ENCODE measurements around the gene CETP. TPM values are rescaled to one million over a fixed set of nuclear protein-coding genes. Genes with fewer than 3 reads are reported as not detected.

CETP gene
- total and polyA plus RNA-seq, 2 of the 13 experiments (the other 11 are each of a cell fraction or from before 2014, with no cell fraction given) = 0.31 to 9.8 TPM

DNA sequence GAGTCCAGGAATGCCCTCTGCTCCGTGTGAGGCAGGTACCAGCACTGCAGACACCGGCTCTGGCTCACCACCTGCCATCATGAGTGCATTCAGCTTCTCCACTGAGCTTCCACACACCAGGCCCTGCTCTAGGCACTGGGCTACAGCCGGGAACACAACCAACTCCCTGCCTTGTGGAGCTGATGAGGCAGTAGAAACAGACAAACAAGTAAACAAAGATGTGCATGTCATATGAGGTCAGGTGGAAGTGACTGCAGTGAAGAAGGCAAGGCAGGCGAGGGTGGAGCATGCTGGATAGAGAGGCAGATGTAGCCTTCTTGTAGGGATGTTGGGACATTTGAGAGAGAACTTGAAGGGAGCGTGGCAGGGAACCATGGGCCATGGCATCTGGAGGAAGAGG is 32.6 kb downstream of the CETP start (continued):
- TF ChIP-seq, protein P1, sequence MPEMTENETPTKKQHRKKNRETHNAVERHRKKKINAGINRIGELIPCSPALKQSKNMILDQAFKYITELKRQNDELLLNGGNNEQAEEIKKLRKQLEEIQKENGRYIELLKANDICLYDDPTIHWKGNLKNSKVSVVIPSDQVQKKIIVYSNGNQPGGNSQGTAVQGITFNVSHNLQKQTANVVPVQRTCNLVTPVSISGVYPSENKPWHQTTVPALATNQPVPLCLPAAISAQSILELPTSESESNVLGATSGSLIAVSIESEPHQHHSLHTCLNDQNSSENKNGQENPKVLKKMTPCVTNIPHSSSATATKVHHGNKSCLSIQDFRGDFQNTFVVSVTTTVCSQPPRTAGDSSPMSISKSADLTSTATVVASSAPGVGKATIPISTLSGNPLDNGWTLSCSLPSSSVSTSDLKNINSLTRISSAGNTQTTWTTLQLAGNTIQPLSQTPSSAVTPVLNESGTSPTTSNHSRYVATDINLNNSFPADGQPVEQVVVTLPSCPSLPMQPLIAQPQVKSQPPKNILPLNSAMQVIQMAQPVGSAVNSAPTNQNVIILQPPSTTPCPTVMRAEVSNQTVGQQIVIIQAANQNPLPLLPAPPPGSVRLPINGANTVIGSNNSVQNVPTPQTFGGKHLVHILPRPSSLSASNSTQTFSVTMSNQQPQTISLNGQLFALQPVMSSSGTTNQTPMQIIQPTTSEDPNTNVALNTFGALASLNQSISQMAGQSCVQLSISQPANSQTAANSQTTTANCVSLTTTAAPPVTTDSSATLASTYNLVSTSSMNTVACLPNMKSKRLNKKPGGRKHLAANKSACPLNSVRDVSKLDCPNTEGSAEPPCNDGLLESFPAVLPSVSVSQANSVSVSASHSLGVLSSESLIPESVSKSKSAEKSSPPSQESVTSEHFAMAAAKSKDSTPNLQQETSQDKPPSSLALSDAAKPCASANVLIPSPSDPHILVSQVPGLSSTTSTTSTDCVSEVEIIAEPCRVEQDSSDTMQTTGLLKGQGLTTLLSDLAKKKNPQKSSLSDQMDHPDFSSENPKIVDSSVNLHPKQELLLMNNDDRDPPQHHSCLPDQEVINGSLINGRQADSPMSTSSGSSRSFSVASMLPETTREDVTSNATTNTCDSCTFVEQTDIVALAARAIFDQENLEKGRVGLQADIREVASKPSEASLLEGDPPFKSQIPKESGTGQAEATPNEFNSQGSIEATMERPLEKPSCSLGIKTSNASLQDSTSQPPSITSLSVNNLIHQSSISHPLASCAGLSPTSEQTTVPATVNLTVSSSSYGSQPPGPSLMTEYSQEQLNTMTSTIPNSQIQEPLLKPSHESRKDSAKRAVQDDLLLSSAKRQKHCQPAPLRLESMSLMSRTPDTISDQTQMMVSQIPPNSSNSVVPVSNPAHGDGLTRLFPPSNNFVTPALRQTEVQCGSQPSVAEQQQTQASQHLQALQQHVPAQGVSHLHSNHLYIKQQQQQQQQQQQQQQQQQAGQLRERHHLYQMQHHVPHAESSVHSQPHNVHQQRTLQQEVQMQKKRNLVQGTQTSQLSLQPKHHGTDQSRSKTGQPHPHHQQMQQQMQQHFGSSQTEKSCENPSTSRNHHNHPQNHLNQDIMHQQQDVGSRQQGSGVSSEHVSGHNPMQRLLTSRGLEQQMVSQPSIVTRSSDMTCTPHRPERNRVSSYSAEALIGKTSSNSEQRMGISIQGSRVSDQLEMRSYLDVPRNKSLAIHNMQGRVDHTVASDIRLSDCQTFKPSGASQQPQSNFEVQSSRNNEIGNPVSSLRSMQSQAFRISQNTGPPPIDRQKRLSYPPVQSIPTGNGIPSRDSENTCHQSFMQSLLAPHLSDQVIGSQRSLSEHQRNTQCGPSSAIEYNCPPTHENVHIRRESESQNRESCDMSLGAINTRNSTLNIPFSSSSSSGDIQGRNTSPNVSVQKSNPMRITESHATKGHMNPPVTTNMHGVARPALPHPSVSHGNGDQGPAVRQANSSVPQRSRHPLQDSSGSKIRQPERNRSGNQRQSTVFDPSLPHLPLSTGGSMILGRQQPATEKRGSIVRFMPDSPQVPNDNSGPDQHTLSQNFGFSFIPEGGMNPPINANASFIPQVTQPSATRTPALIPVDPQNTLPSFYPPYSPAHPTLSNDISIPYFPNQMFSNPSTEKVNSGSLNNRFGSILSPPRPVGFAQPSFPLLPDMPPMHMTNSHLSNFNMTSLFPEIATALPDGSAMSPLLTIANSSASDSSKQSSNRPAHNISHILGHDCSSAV (CRISPR knock-in tag; IDR thresholded peaks at IDR 0.05; ENCODE audit: borderline replicate concordance) = no peak
- TF ChIP-seq KMT2B (CRISPR knock-in tag; IDR thresholded peaks at IDR 0.05) = no peak
- TF ChIP-seq FOXA3 (CRISPR knock-in tag; IDR thresholded peaks at IDR 0.05) = no peak

DNA sequence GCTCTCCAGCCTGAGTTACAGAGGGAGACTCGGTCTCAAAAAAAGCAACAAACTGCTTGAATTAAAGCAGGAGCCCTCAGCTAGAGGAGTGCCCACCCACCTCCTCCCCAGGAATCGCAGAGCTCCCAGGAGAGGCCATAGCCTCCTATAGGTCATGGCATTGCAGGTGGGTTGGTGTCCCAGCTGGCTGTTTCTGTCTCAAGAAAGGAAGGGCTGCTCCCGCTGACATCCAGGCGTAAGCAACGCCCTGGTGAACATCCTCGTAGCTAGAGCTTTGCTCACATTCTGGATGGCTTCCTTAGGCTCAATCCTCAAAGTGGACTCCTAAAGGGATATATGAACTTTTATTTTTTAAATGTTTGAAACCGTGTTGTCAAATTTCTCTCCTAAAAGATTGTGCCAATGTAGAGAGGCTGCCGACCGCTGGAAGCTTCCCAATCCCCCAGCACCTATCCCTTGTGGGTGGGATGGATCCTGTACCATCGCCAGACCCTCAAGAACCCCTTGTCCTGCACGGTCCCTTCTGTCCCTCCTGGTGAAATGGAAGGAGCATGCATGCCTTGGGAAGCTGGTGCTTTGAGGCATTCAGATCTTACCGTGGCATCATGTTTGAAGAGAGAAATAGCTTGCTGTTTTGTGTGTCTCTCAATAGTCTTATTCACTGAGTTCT is 33.5 kb downstream of the CETP start:
- Histone ChIP-seq H3K4me2 (ENCODE audit: low read depth, low read length) (no peak overlapping the region), H3K36me3 (replicated peaks in 1 of 2; ENCODE audit: control insufficient read depth in 1 of 2, insufficient read depth in 2 of 2, low read length in 2 of 2) (no peaks in the 10 kb centered on the region), H3K27ac (ENCODE audit: extremely low read length, insufficient read depth, low read length) (no peak overlapping the region), H3K9ac (ENCODE audit: insufficient read depth, low read depth, low read length) (no peak overlapping the region), H3K4me3 (replicated peaks in 1 of 3; ENCODE audit: insufficient read depth in 1 of 3, low read depth in 2 of 3, low read length in 3 of 3) (no peak overlapping the region), H3K4me1 (ENCODE audit: insufficient read depth, low read length) (peaks cover 8% of the 10 kb centered on the region), H2AFZ (ENCODE audit: low read length) (no peak overlapping the region), H3K9me3 (ENCODE audit: low read length) (no peaks in the 10 kb centered on the region), H3K79me2 (ENCODE audit: insufficient read depth, low read length) (no peaks in the 10 kb centered on the region), H4K20me1 (ENCODE audit: insufficient read depth, low read length) (no peaks in the 10 kb centered on the region), H3K27me3 (ENCODE audit: control insufficient read depth in 1 of 2, insufficient read depth in 2 of 2, low read length in 2 of 2) (peaks cover 0 to 13% of the 10 kb centered on the region in 2 experiments; a peak in 3 of 5 replicates)
- FAIRE-seq = no peak
- ChIA-PET CTCF (ENCODE audit: low intra/inter-chr PET ratio, low total read pairs) (no interaction called here), POLR2A (no interaction called here)
- no TSS peak for BruUV-seq (replicated peaks)
- DNase-seq (ENCODE audit: low spot score) = no peak
- no peak for ATAC-seq
- 59% methylated on average over 12 of the region's 12 CpGs for WGBS (ENCODE audit: low lambda C conversion rate)
- in situ Hi-C loops (cut with HindIII; ENCODE audit: extremely low pct_ligation_motif_present, low pct_unique_long_range_greater_than_20kb) (no loop called here), intact Hi-C loops (cut with micrococcal nuclease; ENCODE audit: unreplicated experiment) (no loop called here)
- TF ChIP-seq MTERF4 (CRISPR knock-in tag; IDR thresholded peaks at IDR 0.05) (no peak), AHR (CRISPR knock-in tag; IDR thresholded peaks at IDR 0.05) (no peak), MLLT10 (CRISPR knock-in tag; IDR thresholded peaks at IDR 0.05) (no peak)
- TF ChIP-seq, protein P2, sequence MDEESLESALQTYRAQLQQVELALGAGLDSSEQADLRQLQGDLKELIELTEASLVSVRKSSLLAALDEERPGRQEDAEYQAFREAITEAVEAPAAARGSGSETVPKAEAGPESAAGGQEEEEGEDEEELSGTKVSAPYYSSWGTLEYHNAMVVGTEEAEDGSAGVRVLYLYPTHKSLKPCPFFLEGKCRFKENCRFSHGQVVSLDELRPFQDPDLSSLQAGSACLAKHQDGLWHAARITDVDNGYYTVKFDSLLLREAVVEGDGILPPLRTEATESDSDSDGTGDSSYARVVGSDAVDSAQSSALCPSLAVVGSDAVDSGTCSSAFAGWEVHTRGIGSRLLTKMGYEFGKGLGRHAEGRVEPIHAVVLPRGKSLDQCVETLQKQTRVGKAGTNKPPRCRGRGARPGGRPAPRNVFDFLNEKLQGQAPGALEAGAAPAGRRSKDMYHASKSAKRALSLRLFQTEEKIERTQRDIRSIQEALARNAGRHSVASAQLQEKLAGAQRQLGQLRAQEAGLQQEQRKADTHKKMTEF (CRISPR knock-in tag; IDR thresholded peaks at IDR 0.05) = no peak
